Measurements from ENCODE around the gene PTGER2.

GRCh38 chr14:52377940-52378339 lies 63.8 kb downstream of the PTGER2 start:
- TF ChIP-seq CTCF (optimal IDR thresholded peaks at IDR 0.05 in 1 of 3, IDR thresholded peaks at IDR 0.05 in 1 of 3, conservative IDR thresholded peaks at IDR 0.05 in 1 of 3; ENCODE audit: extremely low read depth in 1 of 3, insufficient read depth in 2 of 3, low read length in 3 of 3) (no peak), EZH2 (IDR thresholded peaks at IDR 0.05; ENCODE audit: low read length) (no peak)

Measured in keratinocyte (primary cell).